HEK293T (cell line): ENCODE data around the gene PNMA8A.

Source experiments
- ELF4 ChIP-seq: fragments of 450-650 bp; IDR thresholded peaks from 2 replicates; pipeline ENCODE4 v1.6.1; 2017; ENCODE audit warnings: antibody characterized with exemption
- HDGF ChIP-seq: fragments of 450-650 bp; IDR thresholded peaks from 2 replicates; pipeline ENCODE4 v1.6.1; 2017; ENCODE audit warnings: antibody characterized with exemption, borderline replicate concordance
- PKNOX1 ChIP-seq: fragments of 450-650 bp; IDR thresholded peaks from 2 replicates; pipeline ENCODE4 v1.6.1; 2016
- SP1 ChIP-seq: fragments of 450-650 bp; IDR thresholded peaks from 2 replicates; pipeline ENCODE4 v1.6.1; 2017
- SUZ12 ChIP-seq: fragments of 450-650 bp; IDR thresholded peaks from 2 replicates; pipeline ENCODE4 v1.6.1; 2016; ENCODE audit warnings: mild to moderate bottlenecking
- TARDBP ChIP-seq: fragments of 450-650 bp; IDR thresholded peaks from 2 replicates; pipeline ENCODE4 v1.6.1; 2016

DNA sequence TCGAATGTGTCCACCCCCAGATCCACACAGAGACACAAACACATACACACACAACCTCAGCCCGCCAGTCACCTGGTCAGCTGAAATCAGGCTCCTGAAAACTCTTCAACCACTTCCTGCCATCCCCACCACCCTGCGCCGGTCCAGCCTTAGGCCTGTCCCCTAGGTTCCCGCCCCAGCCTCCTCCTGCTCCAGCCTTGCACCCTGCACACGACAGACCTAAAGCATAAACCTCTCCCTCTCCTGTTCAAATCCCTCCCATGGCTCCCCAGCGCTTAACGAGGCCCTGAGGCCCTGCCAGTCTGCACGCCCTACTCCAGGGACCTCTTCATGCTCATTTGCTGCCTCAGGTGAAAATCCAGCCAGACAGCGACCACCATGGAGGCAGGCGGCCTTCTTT is 17.2 kb upstream of the PNMA8A start:
- TF ChIP-seq HDGF (no peak), SUZ12 (no peak), TARDBP (no peak), ELF4 (no peak), SP1 (no peak), PKNOX1 (no peak)
